Large intestine (tissue), 1 donor: ENCODE measurements around the gene SPINK1. TPM values are rescaled to one million over a fixed set of nuclear protein-coding genes. Genes with fewer than 3 reads are reported as not detected.

ENCODE experiments used
- polyA plus RNA-seq: library from polyadenylated mRNA; unstranded; fragments of 120-200 nt; gene quantifications from one replicate; pipeline ENCODE4 v1.2.1, GENCODE V29; 2013

Gene SPINK1
- polyA plus RNA-seq, 1 donor = 259 TPM

Other genes starting within 250 kb of the SPINK1 start
- gene JAKMIP2, start 48.9 kb downstream of the SPINK1 start, polyA plus RNA-seq = 3.1 TPM
- gene SCGB3A2, start 47.0 kb upstream of the SPINK1 start, polyA plus RNA-seq = not detected
- gene C5orf46, start 74.9 kb upstream of the SPINK1 start, polyA plus RNA-seq = not detected
- 0.70 TPM for gene SPINK5, start 232.3 kb upstream of the SPINK1 start, polyA plus RNA-seq